ENCODE results near the gene PEX12.
"Not testable (repeated sequence)": the region's sequence is repeated elsewhere in the genome, so short reads cannot be mapped to it uniquely, and the experiment has no call there.

PEX12 gene

GRCh38 chr17:35534576-35535093, 43.7 kb downstream of the PEX12 start:
- DNase-seq = no peak

GRCh38 chr17:35531160-35531559, 47.2 kb downstream of the PEX12 start:
- DNase-seq = no peak

GRCh38 chr17:35529866-35530265, 48.5 kb downstream of the PEX12 start:
- no peak for DNase-seq

- DNase-seq = not testable (repeated sequence)
These were observed 49.0 kb downstream of the PEX12 start for GRCh38 chr17:35529326-35529725.
